Transverse colon (tissue), 4 donors: ENCODE measurements around the gene AP2A1.

Experiments used
- CTCF ChIP-seq, 5 experiments: fragments of 200-600 bp in 3 of 5; fragments of 450-650 bp in 2 of 5; sonication (generic) in 3 of 5; IDR thresholded peaks; 1 replicate in 2 of 5; 2 replicates in 3 of 5; pipeline ENCODE4 v1.5.1; 2016 to 2017; ENCODE audit warnings: antibody characterized with exemption in 5 of 5, inconsistent platforms in 3 of 5, mild to moderate bottlenecking in 2 of 5, moderate library complexity in 1 of 5
- EP300 ChIP-seq: sonication (generic); formaldehyde crosslinking; IDR thresholded peaks from one replicate; pipeline ENCODE4 v1.6.1; 2017; ENCODE audit warnings: antibody characterized with exemption, low read depth
- POLR2A ChIP-seq: fragments of 450-650 bp; IDR thresholded peaks from one replicate; pipeline ENCODE4 v1.6.1; 2016; ENCODE audit warnings: antibody characterized with exemption, mild to moderate bottlenecking, moderate library complexity
- POLR2AphosphoS5 ChIP-seq, 3 donors: sonication (generic); formaldehyde crosslinking; IDR thresholded peaks; one replicate each; pipeline ENCODE4 v1.6.1; 2016; ENCODE audit warnings: antibody characterized with exemption in 3 of 3

GRCh38 chr19:49755956-49756355 lies 10.8 kb upstream of the AP2A1 start:
- no peak for TF ChIP-seq CTCF (IDR thresholded peaks at IDR 0.05)
- no peak for TF ChIP-seq POLR2A
- no peak for TF ChIP-seq EP300
- TF ChIP-seq POLR2AphosphoS5 (IDR thresholded peaks at IDR 0.05), result no peak
